Ovary (tissue), 3 donors: Measurements from ENCODE around the gene CRYGN.

Experiments
- CTCF ChIP-seq, 3 donors: fragments of 450-650 bp in 2 of 3; fragments of 200-600 bp in 1 of 3; IDR thresholded peaks; one replicate each; pipeline versions ENCODE4 v1.5.1 to v1.8.0; 2016 to 2022; ENCODE audit warnings: antibody characterized with exemption in 3 of 3, mild to moderate bottlenecking in 1 of 3
- EP300 ChIP-seq: sonication (generic); formaldehyde crosslinking; IDR thresholded peaks from one replicate; pipeline ENCODE4 v1.6.1; 2017; ENCODE audit warnings: antibody characterized with exemption
- POLR2A ChIP-seq: fragments of 450-650 bp; IDR thresholded peaks from one replicate; pipeline ENCODE4 v1.6.1; 2017; ENCODE audit warnings: antibody characterized with exemption, mild to moderate bottlenecking, moderate library complexity
- donor health status: DM: no; HTN: no; CAD: no.

GRCh38 chr7:151415375-151416105, 24.4 kb downstream of the CRYGN start:
- no peak for TF ChIP-seq CTCF (IDR thresholded peaks at IDR 0.05)
- TF ChIP-seq POLR2A = no peak
- TF ChIP-seq EP300 = no peak
